Suprapubic skin (tissue), 4 donors: ENCODE results near the gene GMPR. TPM values are rescaled to one million over a fixed set of nuclear protein-coding genes. Genes with fewer than 3 reads are reported as not detected.

Source experiments
- DNase-seq, 2 donors: peaks; one replicate each; pipeline ENCODE4 v3.0.0-alpha.2; 2019; ENCODE audit warnings: low spot score in 2 of 2
- H3K27ac ChIP-seq: fragments of 200-600 bp; sonication (generic); one replicate; pipeline ENCODE4 v1.5.1; 2019
- H3K27me3 ChIP-seq: fragments of 200-600 bp; sonication (generic); one replicate; pipeline ENCODE4 v1.5.1; 2019
- H3K36me3 ChIP-seq: fragments of 200-600 bp; sonication (generic); one replicate; pipeline ENCODE4 v1.5.1; 2019
- H3K4me1 ChIP-seq: fragments of 200-600 bp; sonication (generic); one replicate; pipeline ENCODE4 v1.5.1; 2019
- H3K4me3 ChIP-seq: fragments of 200-600 bp; sonication (generic); one replicate; pipeline ENCODE4 v1.5.1; 2019; ENCODE audit warnings: mild to moderate bottlenecking
- H3K9me3 ChIP-seq: fragments of 200-600 bp; sonication (generic); one replicate; pipeline ENCODE4 v1.5.1; 2019
- CTCF ChIP-seq, 2 donors: fragments of 200-600 bp in 1 of 2; fragments of 450-650 bp in 1 of 2; sonication (generic) in 1 of 2; IDR thresholded peaks; one replicate each; pipeline ENCODE4 v1.5.1; 2016 to 2019; ENCODE audit warnings: antibody characterized with exemption in 2 of 2, mild to moderate bottlenecking in 1 of 2, moderate library complexity in 1 of 2
- EP300 ChIP-seq: sonication (generic); formaldehyde crosslinking; IDR thresholded peaks from one replicate; pipeline ENCODE4 v1.6.1; 2017; ENCODE audit warnings: antibody characterized with exemption
- POLR2A ChIP-seq, 2 donors: fragments of 450-650 bp; IDR thresholded peaks; one replicate each; pipeline ENCODE4 v1.6.1; 2017; ENCODE audit warnings: antibody characterized with exemption in 2 of 2, mild to moderate bottlenecking in 2 of 2, moderate library complexity in 2 of 2
- POLR2AphosphoS5 ChIP-seq, 3 donors: sonication (generic); formaldehyde crosslinking; IDR thresholded peaks; one replicate each; pipeline ENCODE4 v1.6.1; 2017; ENCODE audit warnings: antibody characterized with exemption in 3 of 3
- WGBS: methylation state at CpG from one replicate; pipeline ENCODE4 v1.1.5; 2018; 5-methylcytosine and 5-hydroxymethylcytosine counted together
- total RNA-seq, 4 donors: library from RNA; depleted of rRNA; stranded (reverse); fragments of >200 nt; gene quantifications; one replicate each; pipeline ENCODE4 v1.1.0, GENCODE V29; 2016

GMPR gene
- total RNA-seq, 4 donors from 2014 or later: 4.9 to 16.4 (median 12.9) TPM

- TF ChIP-seq POLR2AphosphoS5 (IDR thresholded peaks at IDR 0.05) (no peak), EP300 (no peak), POLR2A (IDR thresholded peaks at IDR 0.05) (no peak), CTCF (IDR thresholded peaks at IDR 0.05) (no peak)
- DNase-seq: no peak
- Histone ChIP-seq H3K27ac (no peak overlapping the region), H3K36me3 (no peaks in the 10 kb centered on the region), H3K4me1 (peaks cover 23% of the 10 kb centered on the region), H3K27me3 (no peaks in the 10 kb centered on the region), H3K4me3 (no peak overlapping the region), H3K9me3 (no peaks in the 10 kb centered on the region)
- WGBS: 88% methylated on average over 5 of the region's 5 CpGs
These were observed 5.3 kb downstream of the GMPR start for GRCh38 chr6:16243664-16244063.

- TF ChIP-seq CTCF (IDR thresholded peaks at IDR 0.05) (no peak), EP300 (no peak), POLR2A (IDR thresholded peaks at IDR 0.05) (no peak), POLR2AphosphoS5 (IDR thresholded peaks at IDR 0.05) (no peak)
- no peak overlapping the region for H3K4me3 ChIP-seq
- no peak overlapping the region for H3K27ac ChIP-seq
- no peak for DNase-seq
- peaks cover 20% of the 10 kb centered on the region for H3K4me1 ChIP-seq
- H3K36me3 ChIP-seq: no peaks in the 10 kb centered on the region
- no peaks in the 10 kb centered on the region for H3K9me3 ChIP-seq
- H3K27me3 ChIP-seq: no peaks in the 10 kb centered on the region
- WGBS: 70% methylated on average over 5 of the region's 5 CpGs
These were observed 6.1 kb downstream of the GMPR start for GRCh38 chr6:16244446-16244845.

- Histone ChIP-seq H3K4me1 (peaks cover 16% of the 10 kb centered on the region), H3K4me3 (no peak overlapping the region), H3K36me3 (no peaks in the 10 kb centered on the region), H3K9me3 (no peaks in the 10 kb centered on the region), H3K27me3 (no peaks in the 10 kb centered on the region), H3K27ac (no peak overlapping the region)
- TF ChIP-seq POLR2A (IDR thresholded peaks at IDR 0.05): no peak
- no peak for TF ChIP-seq EP300
- no peak for TF ChIP-seq POLR2AphosphoS5 (IDR thresholded peaks at IDR 0.05)
- TF ChIP-seq CTCF (IDR thresholded peaks at IDR 0.05): no peak
- no peak for DNase-seq
- 61% methylated on average over 10 of the region's 10 CpGs for WGBS
These were observed 6.6 kb downstream of the GMPR start for GRCh38 chr6:16244869-16245451.

- H3K4me3 ChIP-seq: no peak overlapping the region
- peaks cover 16% of the 10 kb centered on the region for H3K4me1 ChIP-seq
- H3K9me3 ChIP-seq: no peaks in the 10 kb centered on the region
- TF ChIP-seq POLR2AphosphoS5 (IDR thresholded peaks at IDR 0.05) (no peak), EP300 (no peak), CTCF (IDR thresholded peaks at IDR 0.05) (no peak), POLR2A (IDR thresholded peaks at IDR 0.05) (no peak)
- WGBS: 92% methylated on average over 7 of the region's 7 CpGs
- no peaks in the 10 kb centered on the region for H3K27me3 ChIP-seq
- H3K27ac ChIP-seq: no peak overlapping the region
- no peak for DNase-seq
- H3K36me3 ChIP-seq: no peaks in the 10 kb centered on the region
These were observed 10.0 kb downstream of the GMPR start for GRCh38 chr6:16248271-16248853.

GRCh38 chr6:16249971-16250370 lies 11.6 kb downstream of the GMPR start:
- DNase-seq: no peak
- no peaks in the 10 kb centered on the region for H3K9me3 ChIP-seq
- H3K36me3 ChIP-seq: no peaks in the 10 kb centered on the region
- no peak for TF ChIP-seq CTCF (IDR thresholded peaks at IDR 0.05)
- no peak for TF ChIP-seq POLR2A (IDR thresholded peaks at IDR 0.05)
- TF ChIP-seq EP300: no peak
- TF ChIP-seq POLR2AphosphoS5 (IDR thresholded peaks at IDR 0.05): no peak
- H3K27ac ChIP-seq: peak overlapping the region; percentile 32
- no peak overlapping the region for H3K4me3 ChIP-seq
- H3K4me1 ChIP-seq: peaks cover 7% of the 10 kb centered on the region
- WGBS: no CpG with 5 or more reads among the region's 1 CpG
- H3K27me3 ChIP-seq: no peaks in the 10 kb centered on the region
